CD4-positive, alpha-beta T cell (primary cell): ENCODE results near the gene SCUBE1. TPM values are rescaled to one million over a fixed set of nuclear protein-coding genes. Genes with fewer than 3 reads are reported as not detected.

Experiments
- ATAC-seq: fragments of 200-7000 bp; cut with Tn5 transposase; one replicate; pipeline ENCODE4 v1.10.0; 2022; ENCODE audit warnings: mild to moderate bottlenecking; ENCODE audit not compliant: poor library complexity
- CTCF ChIA-PET: fragments of 350-600 bp; sonication (Branson Sonifier 250); formaldehyde crosslinking; loops from one replicate; lab custom pipeline; 2021; ENCODE audit warnings: antibody characterized with exemption, inconsistent platforms; lab: Charles Lee
- POLR2A ChIA-PET: fragments of 350-600 bp; sonication (Branson Sonifier 250); formaldehyde crosslinking; loops from one replicate; lab custom pipeline; 2021; ENCODE audit warnings: antibody characterized with exemption, inconsistent platforms; lab: Charles Lee
- DNase-seq, 14 experiments: peaks; one replicate each; pipeline ENCODE4 v3.0.0-alpha.2; 2013 to 2020; ENCODE audit warnings: mixed read lengths in 2 of 14
- H3K27ac ChIP-seq, 2 donors: one replicate each; pipeline versions ENCODE4 v1.5.1 to v1.7.0; 2013; ENCODE audit warnings: low read length in 2 of 2, low read depth in 1 of 2, mild to moderate bottlenecking in 1 of 2
- H3K27me3 ChIP-seq, 2 experiments: 1 replicate in 1 of 2; 2 replicates in 1 of 2; pipeline versions ENCODE4 v1.6.1 to v1.7.0; 2013; ENCODE audit warnings: low read length in 2 of 2, control low read depth in 1 of 2, mild to moderate bottlenecking in 1 of 2, moderate library complexity in 1 of 2; ENCODE audit not compliant: insufficient read depth in 2 of 2, control insufficient read depth in 1 of 2
- H3K36me3 ChIP-seq: one replicate; pipeline ENCODE4 v1.6.1; 2013; ENCODE audit warnings: low read length, control low read depth; ENCODE audit not compliant: insufficient read depth
- H3K4me1 ChIP-seq: one replicate; pipeline ENCODE4 v1.6.1; 2013; ENCODE audit warnings: low read length, control low read depth; ENCODE audit not compliant: insufficient read depth
- H3K4me3 ChIP-seq: one replicate; pipeline ENCODE4 v1.5.1; 2013; ENCODE audit warnings: mild to moderate bottlenecking, low read length, moderate library complexity
- H3K9me3 ChIP-seq, 2 experiments: 1 replicate in 1 of 2; 2 replicates in 1 of 2; pipeline versions ENCODE4 v1.6.1 to v1.7.0; 2013; ENCODE audit warnings: low read length in 2 of 2, mild to moderate bottlenecking in 2 of 2, control low read depth in 1 of 2, moderate library complexity in 1 of 2; ENCODE audit not compliant: control insufficient read depth in 1 of 2, insufficient read depth in 1 of 2
- H3K27ac Mint-ChIP-seq: one replicate; pipeline ENCODE4 v1.8.0; 2020; ENCODE audit warnings: mixed read lengths
- H3K27me3 Mint-ChIP-seq: one replicate; pipeline ENCODE4 v1.8.0; 2021; ENCODE audit warnings: mixed read lengths
- H3K36me3 Mint-ChIP-seq: one replicate; pipeline ENCODE4 v1.8.0; 2021; ENCODE audit warnings: low read depth, mixed read lengths
- H3K4me1 Mint-ChIP-seq: one replicate; pipeline ENCODE4 v1.8.0; 2021; ENCODE audit warnings: low read depth, mixed read lengths
- H3K4me3 Mint-ChIP-seq: one replicate; pipeline ENCODE4 v1.8.0; 2020; ENCODE audit warnings: mild to moderate bottlenecking, mixed read lengths
- H3K9me3 Mint-ChIP-seq: one replicate; pipeline ENCODE4 v1.8.0; 2020; ENCODE audit warnings: mixed read lengths
- intact Hi-C, 2 experiments: fragments of 100-400 bp; cut with DNase I in 1 of 2; cut with micrococcal nuclease in 1 of 2; formaldehyde crosslinking; loops; one replicate each; pipeline versions ENCODE4 v1.15.1 to v1.9.0; 2023 to 2025; cut with DNase I, micrococcal nuclease
- total RNA-seq, 174 experiments: library from RNA in 2 of 174; stranded (reverse) in 2 of 174; gene quantifications; one replicate each; pipeline ENCODE4 v1.2.3 and lab custom pipeline; 2021 to 2026
- TF ChIP-seq, protein P1 (sequence below): fragments of 200-600 bp; IDR thresholded peaks from one replicate; pipeline ENCODE4 v1.8.0; 2022; ENCODE audit warnings: antibody characterized with exemption, mild to moderate bottlenecking

The SCUBE1 gene
- total RNA-seq, 2 experiments from 2014 or later, result not detected

DNA sequence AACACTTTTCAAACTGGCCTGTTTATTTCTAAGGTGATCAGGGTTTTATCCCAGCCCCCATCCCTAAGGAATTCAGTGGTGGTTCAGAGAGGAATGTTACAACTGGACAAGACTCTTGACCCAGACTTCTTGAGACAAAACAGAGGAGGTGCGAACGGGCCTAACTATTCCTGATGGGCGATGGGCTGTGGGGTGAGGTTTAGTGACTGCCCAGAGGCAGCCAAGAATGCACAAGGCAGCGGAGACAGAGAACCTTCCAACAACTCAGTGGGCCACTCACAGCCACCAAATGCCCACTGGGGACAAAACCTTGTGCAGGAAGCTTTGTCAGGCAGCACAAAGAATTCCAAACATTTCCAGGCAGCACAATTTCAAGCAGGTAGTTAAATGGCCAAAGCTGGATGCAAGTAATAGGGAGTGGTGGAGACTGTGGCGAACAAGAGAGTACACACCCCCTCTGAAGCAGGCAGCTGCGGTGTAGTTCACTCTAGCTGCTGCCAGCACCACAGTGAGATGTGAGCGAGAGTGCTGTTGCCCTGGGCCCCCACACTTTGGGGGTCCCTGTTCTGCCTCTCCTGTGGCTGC is 29.2 kb downstream of the SCUBE1 start:
- Histone ChIP-seq H3K4me3 (no peak overlapping the region), H3K9me3 (no peaks in the 10 kb centered on the region), H3K27me3 (no peaks in the 10 kb centered on the region), H3K27ac (no peak overlapping the region), H3K36me3 (no peaks in the 10 kb centered on the region), H3K4me1 (no peaks in the 10 kb centered on the region)
- CTCF ChIA-PET, result no interaction called here
- intact Hi-C loops, result no loop called here
- POLR2A ChIA-PET, result no interaction called here
- no peak for DNase-seq
- no peaks in the 10 kb centered on the region for H3K4me1 Mint-ChIP-seq
- TF ChIP-seq, protein P1, sequence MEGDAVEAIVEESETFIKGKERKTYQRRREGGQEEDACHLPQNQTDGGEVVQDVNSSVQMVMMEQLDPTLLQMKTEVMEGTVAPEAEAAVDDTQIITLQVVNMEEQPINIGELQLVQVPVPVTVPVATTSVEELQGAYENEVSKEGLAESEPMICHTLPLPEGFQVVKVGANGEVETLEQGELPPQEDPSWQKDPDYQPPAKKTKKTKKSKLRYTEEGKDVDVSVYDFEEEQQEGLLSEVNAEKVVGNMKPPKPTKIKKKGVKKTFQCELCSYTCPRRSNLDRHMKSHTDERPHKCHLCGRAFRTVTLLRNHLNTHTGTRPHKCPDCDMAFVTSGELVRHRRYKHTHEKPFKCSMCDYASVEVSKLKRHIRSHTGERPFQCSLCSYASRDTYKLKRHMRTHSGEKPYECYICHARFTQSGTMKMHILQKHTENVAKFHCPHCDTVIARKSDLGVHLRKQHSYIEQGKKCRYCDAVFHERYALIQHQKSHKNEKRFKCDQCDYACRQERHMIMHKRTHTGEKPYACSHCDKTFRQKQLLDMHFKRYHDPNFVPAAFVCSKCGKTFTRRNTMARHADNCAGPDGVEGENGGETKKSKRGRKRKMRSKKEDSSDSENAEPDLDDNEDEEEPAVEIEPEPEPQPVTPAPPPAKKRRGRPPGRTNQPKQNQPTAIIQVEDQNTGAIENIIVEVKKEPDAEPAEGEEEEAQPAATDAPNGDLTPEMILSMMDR, result no peak
- no peaks in the 10 kb centered on the region for H3K36me3 Mint-ChIP-seq
- no peaks in the 10 kb centered on the region for H3K27me3 Mint-ChIP-seq
- H3K4me3 Mint-ChIP-seq, result no peak overlapping the region
- H3K27ac Mint-ChIP-seq, result no peak overlapping the region
- ATAC-seq, result no peak
- no peaks in the 10 kb centered on the region for H3K9me3 Mint-ChIP-seq

DNA sequence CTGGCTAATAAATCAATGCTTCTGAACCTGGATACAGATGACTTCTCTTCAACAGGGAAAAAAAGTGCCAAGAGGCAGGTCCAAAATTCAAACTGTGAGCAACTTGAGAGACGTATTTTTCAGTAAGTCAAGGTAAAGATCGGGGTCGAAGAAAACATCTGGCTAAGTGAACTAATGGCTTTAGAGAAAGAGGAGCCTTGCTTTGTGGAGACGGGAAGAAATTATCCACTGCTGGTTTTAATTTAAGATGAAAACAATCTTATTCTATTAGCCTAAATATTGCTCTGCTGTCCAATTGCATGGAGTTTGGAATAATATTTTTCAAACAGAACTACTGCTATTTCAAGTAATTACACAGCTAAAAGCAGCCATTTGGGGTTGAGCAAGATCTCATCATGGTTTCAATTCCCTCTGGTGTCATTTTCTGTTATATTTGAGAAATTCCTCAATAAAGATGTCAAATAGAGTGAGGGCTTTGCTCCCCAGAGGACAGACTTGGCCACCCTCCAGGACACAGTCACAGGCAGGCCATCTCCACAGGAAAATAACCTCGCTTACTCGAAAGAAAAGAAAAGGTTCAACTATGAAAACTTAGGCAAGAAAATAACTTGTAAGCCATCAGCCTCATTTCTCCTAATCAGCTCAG is 29.8 kb downstream of the SCUBE1 start:
- POLR2A ChIA-PET, result no interaction called here
- Mint-ChIP-seq H3K4me3 (no peak overlapping the region), H3K4me1 (no peaks in the 10 kb centered on the region)

DNA sequence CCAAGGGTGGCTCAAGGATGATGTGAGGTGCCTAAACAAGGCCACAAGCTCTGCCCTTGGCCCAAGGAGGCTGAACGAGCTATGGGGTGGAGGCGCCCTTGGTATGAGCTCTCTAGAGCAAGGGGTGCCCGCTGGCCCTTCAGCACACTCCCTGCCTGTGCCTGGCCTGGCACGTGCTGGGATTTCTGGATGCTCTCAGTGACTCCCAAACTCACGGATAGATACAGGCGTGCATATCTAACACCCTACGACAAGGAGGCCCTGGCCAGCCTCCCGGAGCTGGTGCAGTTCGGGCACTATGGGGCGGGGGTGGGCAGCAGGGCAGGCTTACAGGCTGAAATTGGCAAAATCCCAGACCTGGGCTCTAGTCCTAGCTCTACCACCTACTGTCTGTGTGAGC is 30.6 kb downstream of the SCUBE1 start:
- H3K4me3 Mint-ChIP-seq, result no peak overlapping the region
- no peaks in the 10 kb centered on the region for H3K9me3 Mint-ChIP-seq
- Histone ChIP-seq H3K9me3 (no peaks in the 10 kb centered on the region), H3K27ac (no peak overlapping the region), H3K4me1 (no peaks in the 10 kb centered on the region), H3K27me3 (no peaks in the 10 kb centered on the region), H3K36me3 (no peaks in the 10 kb centered on the region), H3K4me3 (no peak overlapping the region)
- no peaks in the 10 kb centered on the region for H3K27me3 Mint-ChIP-seq
- H3K4me1 Mint-ChIP-seq, result no peaks in the 10 kb centered on the region
- ATAC-seq (no peak), DNase-seq (no peak)
- H3K36me3 Mint-ChIP-seq, result no peaks in the 10 kb centered on the region
- TF ChIP-seq, protein P1, result no peak
- H3K27ac Mint-ChIP-seq, result no peak overlapping the region
- POLR2A ChIA-PET, result no interaction called here
- CTCF ChIA-PET, result no interaction called here
- intact Hi-C loops, result no loop called here

More for the DNA sequence above, 29.8 kb downstream of the SCUBE1 start:
- intact Hi-C loops, result no loop called here
- CTCF ChIA-PET, result no interaction called here
- ATAC-seq, result no peak
- TF ChIP-seq, protein P1, result no peak
- Histone ChIP-seq H3K9me3 (no peaks in the 10 kb centered on the region), H3K4me3 (no peak overlapping the region), H3K27ac (no peak overlapping the region), H3K36me3 (no peaks in the 10 kb centered on the region), H3K27me3 (no peaks in the 10 kb centered on the region), H3K4me1 (no peaks in the 10 kb centered on the region)
- Mint-ChIP-seq H3K27me3 (no peaks in the 10 kb centered on the region), H3K27ac (no peak overlapping the region), H3K36me3 (no peaks in the 10 kb centered on the region), H3K9me3 (no peaks in the 10 kb centered on the region)
- DNase-seq, result no peak
